GM23338 (cell line): ENCODE data around the gene KCNJ18. TPM values are rescaled to one million over a fixed set of nuclear protein-coding genes. Genes with fewer than 3 reads are reported as not detected.
"Not testable (repeated sequence)": the region's sequence is repeated elsewhere in the genome, so short reads cannot be mapped to it uniquely, and the experiment has no call there.

ENCODE experiments used
- ATAC-seq: fragments of 200-7000 bp; cut with Tn5 transposase; 3 replicates; pipeline ENCODE4 v1.9.1; 2020
- DNase-seq: peaks from one replicate; pipeline ENCODE4 v3.0.0-alpha.2; 2015; ENCODE audit warnings: low spot score
- H2AFZ ChIP-seq: fragments of 200-600 bp; sonication (generic); 2 replicates; pipeline ENCODE4 v1.8.0; 2016; ENCODE audit warnings: antibody characterized with exemption, mild to moderate bottlenecking, moderate library complexity
- H3F3A ChIP-seq: fragments of 200-600 bp; sonication (generic); replicated peaks from 2 replicates; pipeline ENCODE4 v1.8.0; 2017; ENCODE audit warnings: antibody characterized with exemption, mixed run types, low read depth
- H3K27ac ChIP-seq: fragments of 200-600 bp; sonication (generic); 2 replicates; pipeline ENCODE4 v1.6.1; 2016; ENCODE audit warnings: low read depth
- H3K27me3 ChIP-seq: fragments of 200-600 bp; sonication (generic); 2 replicates; pipeline ENCODE4 v1.8.0; 2016; ENCODE audit warnings: mild to moderate bottlenecking, mixed run types, moderate library complexity; ENCODE audit not compliant: insufficient read depth
- H3K36me3 ChIP-seq: fragments of 200-600 bp; sonication (generic); 2 replicates; pipeline ENCODE4 v1.8.0; 2016; ENCODE audit warnings: mild to moderate bottlenecking; ENCODE audit not compliant: insufficient read depth
- H3K4me1 ChIP-seq: fragments of 200-600 bp; sonication (generic); 2 replicates; pipeline ENCODE4 v1.8.0; 2016; ENCODE audit warnings: mild to moderate bottlenecking, moderate library complexity; ENCODE audit not compliant: insufficient read depth
- H3K4me2 ChIP-seq: fragments of 200-600 bp; sonication (generic); 2 replicates; pipeline ENCODE4 v1.7.1; 2017; ENCODE audit warnings: mixed run types
- H3K4me3 ChIP-seq: fragments of 200-600 bp; sonication (generic); 2 replicates; pipeline ENCODE4 v1.6.1; 2016; ENCODE audit warnings: mixed run types
- H3K79me2 ChIP-seq: fragments of 200-600 bp; sonication (generic); replicated peaks from 2 replicates; pipeline ENCODE4 v1.8.0; 2017; ENCODE audit warnings: mild to moderate bottlenecking; ENCODE audit not compliant: insufficient read depth
- H3K9me2 ChIP-seq: fragments of 200-600 bp; sonication (generic); 2 replicates; pipeline ENCODE4 v1.8.0; 2017; ENCODE audit not compliant: insufficient read depth
- H4K20me1 ChIP-seq: fragments of 200-600 bp; sonication (generic); replicated peaks from 2 replicates; pipeline ENCODE4 v1.8.0; 2017; ENCODE audit warnings: mild to moderate bottlenecking; ENCODE audit not compliant: insufficient read depth
- H3K27ac Mint-ChIP-seq: 2 replicates; pipeline ENCODE4 v1.8.0; 2020; ENCODE audit warnings: inconsistent platforms, mild to moderate bottlenecking, moderate library complexity, mixed read lengths
- H3K27me3 Mint-ChIP-seq: 3 replicates; pipeline ENCODE4 v1.8.0; 2022; ENCODE audit warnings: low read depth, mild to moderate bottlenecking, moderate library complexity, mixed read lengths, inconsistent platforms; ENCODE audit not compliant: insufficient read depth, poor library complexity
- H3K36me3 Mint-ChIP-seq: 3 replicates; pipeline ENCODE4 v1.8.0; 2021; ENCODE audit warnings: low read depth, mild to moderate bottlenecking, inconsistent platforms, moderate library complexity, mixed read lengths
- H3K4me1 Mint-ChIP-seq: 3 replicates; pipeline ENCODE4 v1.8.0; 2020; ENCODE audit warnings: mild to moderate bottlenecking, inconsistent platforms, mixed read lengths
- H3K4me3 Mint-ChIP-seq: 3 replicates; pipeline ENCODE4 v1.8.0; 2021; ENCODE audit warnings: moderate library complexity, mild to moderate bottlenecking, inconsistent platforms, mixed read lengths
- H3K9me3 Mint-ChIP-seq: 3 replicates; pipeline ENCODE4 v1.8.0; 2020; ENCODE audit warnings: moderate library complexity, mild to moderate bottlenecking, inconsistent platforms, mixed read lengths
- STAT1 ChIP-seq: IDR thresholded peaks from one replicate; pipeline ENCODE4 v1.6.1; 2016; ENCODE audit warnings: antibody characterized with exemption; ENCODE audit not compliant: unreplicated experiment
- ZNF331 ChIP-seq: fragments of 250-450 bp; sonication (Bioruptor Pico); IDR thresholded peaks from 2 replicates; pipeline ENCODE4 v1.5.0; 2020; ENCODE audit warnings: low read depth, mild to moderate bottlenecking, moderate library complexity
- polyA plus RNA-seq: library from polyadenylated mRNA; unstranded; fragments of >200 nt; fragmentation: Nextera tagmentation; extraction: Ambion mirVana; gene quantifications from 2 replicates; pipeline ENCODE4 v1.2.1, GENCODE V29; 2016
- total RNA-seq: library from RNA; depleted of rRNA; stranded (reverse); fragments of >200 nt; shearing (Covaris generic); gene quantifications from 2 replicates; pipeline ENCODE4 v1.2.3, GENCODE V29; 2014
- TF ChIP-seq, protein P1 (sequence below): fragments of 250-450 bp; sonication (Bioruptor Pico); IDR thresholded peaks from 2 replicates; pipeline ENCODE4 v1.5.0; 2020; ENCODE audit warnings: mild to moderate bottlenecking, moderate library complexity
- TF ChIP-seq, protein P2 (sequence below): IDR thresholded peaks from 2 replicates; pipeline ENCODE4 v1.6.1; 2016; ENCODE audit warnings: antibody characterized with exemption
- TF ChIP-seq, protein P3 (sequence below), 2 experiments: fragments of 200-600 bp in 1 of 2; sonication (generic) in 1 of 2; conservative IDR thresholded peaks; 2 replicates each; pipeline versions ENCODE4 v1.5.1 to v1.6.1; 2016 to 2017; ENCODE audit warnings: antibody characterized with exemption in 2 of 2, low read depth in 2 of 2, mild to moderate bottlenecking in 2 of 2, moderate library complexity in 1 of 2

Gene KCNJ18
- total and polyA plus RNA-seq, 2 experiments from 2014 or later, result not detected

DNA sequence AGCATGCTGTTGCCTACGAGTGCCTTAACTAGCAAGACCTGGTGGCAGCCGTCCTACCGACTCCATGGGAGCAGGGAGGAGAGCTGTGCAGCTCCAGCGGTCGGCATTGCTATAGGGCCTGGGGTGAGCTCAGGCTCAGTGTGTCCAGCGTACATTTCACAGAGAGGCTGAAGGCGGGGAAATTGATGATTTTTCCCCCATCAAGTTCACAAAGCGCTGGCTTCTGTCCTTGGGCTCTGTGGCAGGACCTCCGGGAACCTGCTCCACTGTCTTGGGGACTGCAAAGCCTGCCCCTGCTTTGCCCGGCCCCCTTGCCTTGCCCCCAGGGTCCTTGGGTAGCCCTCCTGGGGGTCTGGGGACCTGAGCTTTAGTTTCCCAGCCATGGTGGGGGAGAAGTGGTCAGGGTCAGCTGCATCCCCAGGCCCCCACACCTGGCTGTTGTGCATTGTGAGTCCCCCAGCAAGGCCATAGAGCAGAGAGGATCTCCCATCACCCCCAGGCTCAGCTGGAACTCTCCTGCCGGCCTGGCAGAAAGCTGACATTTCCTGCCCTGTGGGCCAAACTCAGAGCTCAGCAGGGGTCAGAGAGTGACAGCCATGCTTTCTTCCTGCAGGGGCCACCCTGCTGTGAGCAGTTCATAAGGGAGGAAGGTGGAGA is 3.9 kb upstream of the KCNJ18 start (continued):
- TF ChIP-seq, protein P1, sequence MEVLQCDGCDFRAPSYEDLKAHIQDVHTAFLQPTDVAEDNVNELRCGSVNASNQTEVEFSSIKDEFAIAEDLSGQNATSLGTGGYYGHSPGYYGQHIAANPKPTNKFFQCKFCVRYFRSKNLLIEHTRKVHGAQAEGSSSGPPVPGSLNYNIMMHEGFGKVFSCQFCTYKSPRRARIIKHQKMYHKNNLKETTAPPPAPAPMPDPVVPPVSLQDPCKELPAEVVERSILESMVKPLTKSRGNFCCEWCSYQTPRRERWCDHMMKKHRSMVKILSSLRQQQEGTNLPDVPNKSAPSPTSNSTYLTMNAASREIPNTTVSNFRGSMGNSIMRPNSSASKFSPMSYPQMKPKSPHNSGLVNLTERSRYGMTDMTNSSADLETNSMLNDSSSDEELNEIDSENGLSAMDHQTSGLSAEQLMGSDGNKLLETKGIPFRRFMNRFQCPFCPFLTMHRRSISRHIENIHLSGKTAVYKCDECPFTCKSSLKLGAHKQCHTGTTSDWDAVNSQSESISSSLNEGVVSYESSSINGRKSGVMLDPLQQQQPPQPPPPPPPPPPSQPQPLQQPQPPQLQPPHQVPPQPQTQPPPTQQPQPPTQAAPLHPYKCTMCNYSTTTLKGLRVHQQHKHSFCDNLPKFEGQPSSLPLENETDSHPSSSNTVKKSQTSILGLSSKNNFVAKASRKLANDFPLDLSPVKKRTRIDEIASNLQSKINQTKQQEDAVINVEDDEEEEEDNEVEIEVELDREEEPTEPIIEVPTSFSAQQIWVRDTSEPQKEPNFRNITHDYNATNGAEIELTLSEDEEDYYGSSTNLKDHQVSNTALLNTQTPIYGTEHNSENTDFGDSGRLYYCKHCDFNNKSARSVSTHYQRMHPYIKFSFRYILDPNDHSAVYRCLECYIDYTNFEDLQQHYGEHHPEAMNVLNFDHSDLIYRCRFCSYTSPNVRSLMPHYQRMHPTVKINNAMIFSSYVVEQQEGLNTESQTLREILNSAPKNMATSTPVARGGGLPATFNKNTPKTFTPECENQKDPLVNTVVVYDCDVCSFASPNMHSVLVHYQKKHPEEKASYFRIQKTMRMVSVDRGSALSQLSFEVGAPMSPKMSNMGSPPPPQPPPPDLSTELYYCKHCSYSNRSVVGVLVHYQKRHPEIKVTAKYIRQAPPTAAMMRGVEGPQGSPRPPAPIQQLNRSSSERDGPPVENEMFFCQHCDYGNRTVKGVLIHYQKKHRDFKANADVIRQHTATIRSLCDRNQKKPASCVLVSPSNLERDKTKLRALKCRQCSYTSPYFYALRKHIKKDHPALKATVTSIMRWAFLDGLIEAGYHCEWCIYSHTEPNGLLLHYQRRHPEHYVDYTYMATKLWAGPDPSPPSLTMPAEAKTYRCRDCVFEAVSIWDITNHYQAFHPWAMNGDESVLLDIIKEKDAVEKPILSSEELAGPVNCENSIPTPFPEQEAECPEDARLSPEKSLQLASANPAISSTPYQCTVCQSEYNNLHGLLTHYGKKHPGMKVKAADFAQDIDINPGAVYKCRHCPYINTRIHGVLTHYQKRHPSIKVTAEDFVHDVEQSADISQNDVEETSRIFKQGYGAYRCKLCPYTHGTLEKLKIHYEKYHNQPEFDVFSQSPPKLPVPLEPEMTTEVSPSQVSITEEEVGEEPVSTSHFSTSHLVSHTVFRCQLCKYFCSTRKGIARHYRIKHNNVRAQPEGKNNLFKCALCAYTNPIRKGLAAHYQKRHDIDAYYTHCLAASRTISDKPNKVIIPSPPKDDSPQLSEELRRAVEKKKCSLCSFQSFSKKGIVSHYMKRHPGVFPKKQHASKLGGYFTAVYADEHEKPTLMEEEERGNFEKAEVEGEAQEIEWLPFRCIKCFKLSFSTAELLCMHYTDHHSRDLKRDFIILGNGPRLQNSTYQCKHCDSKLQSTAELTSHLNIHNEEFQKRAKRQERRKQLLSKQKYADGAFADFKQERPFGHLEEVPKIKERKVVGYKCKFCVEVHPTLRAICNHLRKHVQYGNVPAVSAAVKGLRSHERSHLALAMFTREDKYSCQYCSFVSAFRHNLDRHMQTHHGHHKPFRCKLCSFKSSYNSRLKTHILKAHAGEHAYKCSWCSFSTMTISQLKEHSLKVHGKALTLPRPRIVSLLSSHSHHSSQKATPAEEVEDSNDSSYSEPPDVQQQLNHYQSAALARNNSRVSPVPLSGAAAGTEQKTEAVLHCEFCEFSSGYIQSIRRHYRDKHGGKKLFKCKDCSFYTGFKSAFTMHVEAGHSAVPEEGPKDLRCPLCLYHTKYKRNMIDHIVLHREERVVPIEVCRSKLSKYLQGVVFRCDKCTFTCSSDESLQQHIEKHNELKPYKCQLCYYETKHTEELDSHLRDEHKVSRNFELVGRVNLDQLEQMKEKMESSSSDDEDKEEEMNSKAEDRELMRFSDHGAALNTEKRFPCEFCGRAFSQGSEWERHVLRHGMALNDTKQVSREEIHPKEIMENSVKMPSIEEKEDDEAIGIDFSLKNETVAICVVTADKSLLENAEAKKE (CRISPR knock-in tag), result no peak
- no peak for TF ChIP-seq STAT1
- TF ChIP-seq, protein P2, sequence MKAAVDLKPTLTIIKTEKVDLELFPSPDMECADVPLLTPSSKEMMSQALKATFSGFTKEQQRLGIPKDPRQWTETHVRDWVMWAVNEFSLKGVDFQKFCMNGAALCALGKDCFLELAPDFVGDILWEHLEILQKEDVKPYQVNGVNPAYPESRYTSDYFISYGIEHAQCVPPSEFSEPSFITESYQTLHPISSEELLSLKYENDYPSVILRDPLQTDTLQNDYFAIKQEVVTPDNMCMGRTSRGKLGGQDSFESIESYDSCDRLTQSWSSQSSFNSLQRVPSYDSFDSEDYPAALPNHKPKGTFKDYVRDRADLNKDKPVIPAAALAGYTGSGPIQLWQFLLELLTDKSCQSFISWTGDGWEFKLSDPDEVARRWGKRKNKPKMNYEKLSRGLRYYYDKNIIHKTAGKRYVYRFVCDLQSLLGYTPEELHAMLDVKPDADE, result no peak
- TF ChIP-seq, protein P3, sequence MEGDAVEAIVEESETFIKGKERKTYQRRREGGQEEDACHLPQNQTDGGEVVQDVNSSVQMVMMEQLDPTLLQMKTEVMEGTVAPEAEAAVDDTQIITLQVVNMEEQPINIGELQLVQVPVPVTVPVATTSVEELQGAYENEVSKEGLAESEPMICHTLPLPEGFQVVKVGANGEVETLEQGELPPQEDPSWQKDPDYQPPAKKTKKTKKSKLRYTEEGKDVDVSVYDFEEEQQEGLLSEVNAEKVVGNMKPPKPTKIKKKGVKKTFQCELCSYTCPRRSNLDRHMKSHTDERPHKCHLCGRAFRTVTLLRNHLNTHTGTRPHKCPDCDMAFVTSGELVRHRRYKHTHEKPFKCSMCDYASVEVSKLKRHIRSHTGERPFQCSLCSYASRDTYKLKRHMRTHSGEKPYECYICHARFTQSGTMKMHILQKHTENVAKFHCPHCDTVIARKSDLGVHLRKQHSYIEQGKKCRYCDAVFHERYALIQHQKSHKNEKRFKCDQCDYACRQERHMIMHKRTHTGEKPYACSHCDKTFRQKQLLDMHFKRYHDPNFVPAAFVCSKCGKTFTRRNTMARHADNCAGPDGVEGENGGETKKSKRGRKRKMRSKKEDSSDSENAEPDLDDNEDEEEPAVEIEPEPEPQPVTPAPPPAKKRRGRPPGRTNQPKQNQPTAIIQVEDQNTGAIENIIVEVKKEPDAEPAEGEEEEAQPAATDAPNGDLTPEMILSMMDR (conservative IDR thresholded peaks at IDR 0.05; ENCODE audit: low read depth in 2 of 2), result no peak

DNA sequence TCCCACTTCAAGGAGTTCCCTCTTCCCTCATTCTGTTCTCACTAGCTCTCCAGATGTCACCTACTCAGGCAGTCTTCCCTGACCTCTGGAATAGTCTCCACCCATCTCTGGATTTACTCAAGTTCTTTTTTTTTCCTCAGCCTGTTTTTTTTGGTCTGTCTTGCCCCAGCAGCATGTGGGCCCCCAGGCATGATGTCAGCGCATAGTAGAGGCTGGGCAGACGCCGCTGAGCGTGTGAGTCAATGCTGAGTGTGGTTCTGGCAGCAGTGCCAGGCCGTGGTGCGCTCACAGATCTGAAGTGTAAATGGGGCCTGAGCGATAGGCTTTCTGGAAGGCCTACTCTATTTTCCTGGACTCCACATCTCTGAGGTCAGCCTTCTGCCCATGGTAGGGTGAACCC is 2.7 kb upstream of the KCNJ18 start:
- H3K4me2 ChIP-seq, result no peak overlapping the region
- no peaks in the 10 kb centered on the region for H3K4me1 ChIP-seq
- Mint-ChIP-seq H3K27ac (no peak overlapping the region), H3K36me3 (peaks cover 35% of the 10 kb centered on the region), H3K4me1 (0 out of 3 replicates have a peak, but pooled peaks cover 2% of the 10 kb centered on the region), H3K9me3 (peaks cover 85% of the 10 kb centered on the region), H3K4me3 (no peak overlapping the region), H3K27me3 (peaks cover 2% of the 10 kb centered on the region)
- H3K9me2 ChIP-seq, result no peaks in the 10 kb centered on the region
- no peak overlapping the region for H2AFZ ChIP-seq
- H3K4me3 ChIP-seq, result no peak overlapping the region
- no peaks in the 10 kb centered on the region for H3F3A ChIP-seq
- H3K27me3 ChIP-seq, result no peaks in the 10 kb centered on the region
- DNase-seq, result no peak
- H3K27ac ChIP-seq, result no peak overlapping the region
- no peaks in the 10 kb centered on the region for H4K20me1 ChIP-seq
- TF ChIP-seq ZNF331, result no peak
- H3K79me2 ChIP-seq, result no peaks in the 10 kb centered on the region
- ATAC-seq, result no peak
- no peaks in the 10 kb centered on the region for H3K36me3 ChIP-seq

DNA sequence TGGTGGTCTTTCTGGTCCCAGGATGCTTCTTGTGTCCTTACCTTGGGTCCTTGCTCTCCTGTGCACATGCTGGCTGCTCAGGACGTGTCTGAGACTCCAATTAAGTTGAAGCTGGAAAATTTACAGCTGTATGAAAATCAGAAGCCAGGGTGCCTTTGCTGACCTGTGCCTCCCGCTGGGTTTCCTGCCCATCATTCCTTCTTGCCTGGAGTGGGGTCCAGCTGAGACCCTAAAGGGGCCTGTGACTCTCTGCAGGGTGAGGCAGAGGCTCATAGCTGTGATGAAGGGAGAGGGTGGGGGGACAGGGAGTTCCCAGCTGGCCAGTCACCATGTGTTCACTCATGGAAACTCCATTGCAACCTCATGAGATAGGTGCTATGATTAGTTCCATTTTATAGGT is 1.5 kb upstream of the KCNJ18 start:
- H3K4me1 Mint-ChIP-seq, H3F3A ChIP-seq, ATAC-seq, H3K36me3 ChIP-seq, H3K79me2 ChIP-seq, H3K27me3 ChIP-seq, H3K27ac ChIP-seq, H3K4me3 ChIP-seq, DNase-seq, H3K4me3 Mint-ChIP-seq, H3K27ac Mint-ChIP-seq, H3K9me2 ChIP-seq, H3K4me1 ChIP-seq, H3K4me2 ChIP-seq, H4K20me1 ChIP-seq, H2AFZ ChIP-seq, H3K27me3 Mint-ChIP-seq: not testable (repeated sequence)
- H3K36me3 Mint-ChIP-seq, result peaks cover 33% of the 10 kb centered on the region
- peaks cover 88% of the 10 kb centered on the region for H3K9me3 Mint-ChIP-seq

DNA sequence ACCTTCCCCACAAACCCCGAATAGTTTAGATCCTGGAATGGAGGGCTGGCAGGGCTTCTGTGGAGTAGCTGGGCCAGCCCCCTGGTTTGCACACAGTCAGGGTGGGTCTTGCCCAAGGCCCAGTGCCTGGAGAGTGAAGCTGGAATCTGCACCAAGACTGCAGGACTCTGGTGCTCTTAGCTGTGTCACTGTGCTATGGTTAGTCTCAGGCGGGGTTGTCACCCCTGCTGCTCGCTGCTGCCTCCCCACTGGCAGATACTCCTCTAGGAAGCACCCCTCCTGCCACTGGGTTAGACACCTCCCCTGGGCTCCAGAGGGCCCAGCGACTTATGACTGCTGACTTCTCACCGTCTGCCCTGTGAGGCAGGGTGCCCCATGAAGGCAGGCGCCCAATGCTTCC is 842 bp upstream of the KCNJ18 start:
- not testable (repeated sequence) for H3F3A ChIP-seq, H4K20me1 ChIP-seq, H3K36me3 ChIP-seq, H3K27me3 ChIP-seq, H3K4me3 ChIP-seq, H3K27me3 Mint-ChIP-seq, H3K4me1 Mint-ChIP-seq, H2AFZ ChIP-seq, H3K4me1 ChIP-seq, H3K79me2 ChIP-seq, H3K4me3 Mint-ChIP-seq, H3K4me2 ChIP-seq, H3K9me2 ChIP-seq, H3K27ac ChIP-seq, ATAC-seq, DNase-seq, H3K27ac Mint-ChIP-seq
- H3K36me3 Mint-ChIP-seq, result peaks cover 32% of the 10 kb centered on the region
- H3K9me3 Mint-ChIP-seq, result peaks cover 88% of the 10 kb centered on the region
